ENCODE measurements around the gene RBM44.
"Not testable (repeated sequence)": the region's sequence is repeated elsewhere in the genome, so short reads cannot be mapped to it uniquely, and the experiment has no call there.

RBM44 gene, protein sequence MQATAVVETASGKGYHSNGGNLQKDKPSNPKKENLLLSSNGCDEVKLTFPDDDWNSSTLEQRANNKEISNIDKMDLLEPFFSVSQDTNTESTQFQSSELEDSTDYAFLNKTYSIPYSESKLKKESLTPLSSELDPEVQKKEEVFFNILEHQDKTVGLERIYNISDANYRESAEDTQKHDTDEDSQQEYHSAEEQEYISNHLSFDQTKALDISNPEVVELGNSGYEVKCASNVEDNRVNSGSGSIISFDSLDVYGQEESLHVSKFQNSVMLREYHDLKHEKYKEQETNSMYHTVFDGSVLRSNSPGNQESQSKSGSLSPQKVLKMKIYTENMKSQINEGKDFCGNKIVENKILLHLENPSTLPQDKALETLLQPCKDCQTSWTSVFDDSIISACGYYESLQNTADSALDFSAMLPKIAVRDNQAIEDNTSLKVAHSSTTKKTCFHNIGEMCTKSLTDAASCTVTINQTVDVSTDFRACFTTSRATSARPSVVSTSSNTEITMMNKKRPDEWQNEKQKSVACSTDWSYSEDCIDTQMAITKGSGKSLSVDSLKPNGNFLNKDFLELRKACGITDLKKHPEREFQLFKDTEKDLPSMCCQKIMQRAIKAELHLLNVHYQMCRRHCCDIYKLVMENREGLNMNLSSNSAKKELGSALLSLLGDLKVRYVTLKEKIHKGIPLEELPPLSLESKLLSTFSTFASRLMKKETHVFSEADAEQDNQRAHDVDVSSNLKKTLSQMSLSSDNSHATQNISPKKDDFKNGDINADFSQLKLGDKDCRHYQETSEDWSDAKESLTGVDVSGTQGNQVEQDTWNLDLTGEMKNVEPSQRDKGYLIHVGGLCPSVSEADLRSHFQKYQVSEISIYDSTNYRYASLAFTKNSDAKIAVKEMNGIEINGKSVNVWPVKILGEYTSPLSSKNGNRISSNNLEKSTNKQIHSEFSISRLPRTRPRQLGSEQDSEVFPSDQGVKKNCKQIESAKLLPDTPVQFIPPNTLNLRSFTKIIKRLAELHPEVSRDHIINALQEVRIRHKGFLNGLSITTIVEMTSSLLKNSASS

DNA sequence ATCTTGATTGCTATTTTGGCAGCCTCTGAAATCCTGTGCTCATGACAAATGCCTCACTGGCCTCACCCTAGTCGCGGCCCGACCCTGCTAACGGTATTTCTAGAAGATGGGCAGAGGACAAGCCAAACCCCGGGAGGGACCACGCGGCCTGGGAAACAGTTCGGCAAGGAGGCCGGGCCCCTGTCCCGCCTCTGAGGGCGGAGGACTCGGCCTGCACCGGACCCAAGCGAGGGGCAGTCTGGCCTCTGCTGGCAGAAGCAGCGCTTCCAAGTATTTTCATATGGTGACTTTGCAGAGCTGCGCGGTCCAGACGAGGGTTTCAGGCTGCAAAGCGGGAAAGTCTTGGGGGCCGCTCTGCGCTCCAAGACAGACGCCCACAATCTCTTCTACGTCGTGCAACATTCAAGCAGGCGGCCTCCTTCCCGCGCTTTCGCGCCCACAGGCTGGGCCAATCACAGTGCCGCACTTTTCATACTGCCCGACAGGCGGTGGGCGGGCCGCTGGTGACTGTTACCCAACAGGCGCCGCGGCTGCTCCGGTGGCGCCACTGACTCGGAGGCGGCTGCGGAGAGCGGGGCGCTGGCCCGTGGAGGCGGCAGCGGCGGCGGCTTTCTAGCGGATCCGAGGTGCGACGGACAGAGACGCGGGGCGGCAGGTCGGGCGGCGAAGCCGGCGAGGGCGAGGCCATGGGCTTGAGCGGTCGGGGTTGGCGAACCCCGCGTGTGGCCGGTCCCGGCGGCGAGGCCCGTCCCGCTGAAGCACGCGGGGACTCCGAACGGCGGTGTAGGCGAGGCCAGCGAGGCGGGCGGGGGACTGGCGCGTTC lies at the start of gene RBM44:
Gene RBM44, plus strand, starts transcription at position 544 of the 824 bp plus-strand sequence. CDS start 14,831 bp downstream, outside the sequence.
- no peak for FAIRE-seq

DNA sequence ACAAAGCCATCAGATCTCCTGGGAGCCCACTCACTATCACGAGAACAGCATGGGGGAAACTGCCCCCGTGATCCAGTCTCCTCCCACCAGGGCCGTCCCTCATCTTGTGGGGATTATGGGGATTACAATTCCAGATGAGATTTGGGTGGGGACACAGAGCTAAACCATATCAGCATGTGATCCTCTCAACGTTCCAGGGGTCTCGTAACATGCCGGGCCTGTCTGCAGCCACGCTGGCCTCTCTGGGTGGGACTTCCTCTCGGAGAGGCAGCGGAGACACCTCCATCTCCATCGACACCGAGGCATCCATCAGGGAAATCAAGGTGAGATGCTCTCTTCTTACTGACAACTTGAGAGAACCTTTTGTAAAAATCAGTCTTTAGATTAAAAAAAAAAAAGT lies 49.6 kb upstream of the RBM44 start:
- no peak for FAIRE-seq

DNA sequence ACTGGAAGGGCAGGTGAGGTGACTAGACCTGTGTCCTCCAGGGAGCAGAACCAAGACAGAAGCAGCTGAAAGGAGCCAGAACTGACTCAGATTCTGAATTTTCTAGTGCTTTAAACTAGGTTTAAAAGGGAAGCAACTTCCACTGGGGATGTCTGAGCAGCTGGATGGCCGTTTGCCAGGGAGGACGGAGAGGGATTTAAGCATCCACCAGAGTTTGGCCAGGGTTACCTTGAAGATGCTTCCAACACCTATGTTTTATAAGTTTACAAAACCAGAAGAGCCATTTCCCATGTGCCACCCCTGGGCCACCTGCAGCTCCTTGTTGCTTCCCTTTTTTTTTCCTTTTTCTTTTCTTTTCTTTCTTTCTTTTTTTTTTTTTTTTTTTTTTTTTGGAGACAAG lies 48.6 kb upstream of the RBM44 start:
- no peak for FAIRE-seq

DNA sequence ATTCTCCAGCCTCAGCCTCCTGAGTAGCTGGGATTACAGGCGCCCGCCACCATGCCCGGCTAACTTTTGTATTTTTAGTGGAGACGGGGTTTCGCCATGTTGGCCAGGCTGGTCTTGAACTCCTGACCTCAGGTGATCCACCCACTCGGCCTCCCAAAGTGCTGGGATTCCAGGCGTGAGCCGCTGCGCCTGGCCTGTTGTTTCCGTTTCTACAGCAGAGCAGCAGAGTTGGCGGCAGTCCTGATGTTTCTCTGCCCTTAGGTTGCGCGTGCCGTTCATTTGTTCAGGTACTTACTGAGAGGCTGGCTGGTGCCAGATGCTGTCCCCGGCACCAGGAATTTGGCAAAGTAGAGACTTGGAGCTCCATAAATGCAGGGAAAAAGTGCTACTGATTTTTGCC lies 48.1 kb upstream of the RBM44 start:
- not testable (repeated sequence) for FAIRE-seq

DNA sequence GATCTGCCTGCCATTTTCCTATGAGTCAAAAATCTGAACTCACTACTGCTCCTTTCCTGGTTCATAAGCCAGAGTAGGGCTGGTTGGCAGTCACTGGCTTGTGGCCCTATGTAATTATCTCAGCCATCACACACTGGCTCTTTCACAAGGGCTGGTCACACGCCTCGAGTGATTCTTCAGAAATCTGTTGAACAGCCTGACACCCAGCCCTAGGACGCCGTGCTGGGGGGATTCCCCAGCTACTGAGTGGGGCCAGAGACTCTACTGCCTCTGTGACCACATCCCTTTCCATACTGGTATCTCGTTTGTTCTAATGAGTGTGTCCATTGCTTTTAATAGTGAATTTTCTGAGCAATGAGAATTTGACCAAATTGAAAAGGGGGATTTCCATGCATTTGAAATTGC lies 45.8 kb upstream of the RBM44 start:
- FAIRE-seq = no peak

DNA sequence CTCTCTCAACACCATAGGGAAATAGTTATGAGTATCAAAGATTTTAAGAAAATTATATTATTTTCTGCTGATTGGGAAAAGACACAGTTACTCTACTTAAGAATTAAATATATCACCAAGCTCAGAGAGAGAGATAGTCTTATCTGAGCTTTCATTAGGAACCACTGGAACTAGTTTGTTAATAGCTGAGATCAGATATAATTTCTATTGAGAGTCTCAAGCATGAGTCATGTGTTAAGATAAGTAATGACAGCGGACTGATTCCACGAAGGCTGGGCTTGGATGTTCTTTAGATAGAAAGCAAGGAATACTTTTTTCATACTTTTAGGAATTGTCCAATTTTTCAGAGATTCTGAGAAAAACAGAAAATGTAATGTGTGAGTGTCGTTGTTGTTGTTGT lies 44.4 kb upstream of the RBM44 start:
- FAIRE-seq = no peak

DNA sequence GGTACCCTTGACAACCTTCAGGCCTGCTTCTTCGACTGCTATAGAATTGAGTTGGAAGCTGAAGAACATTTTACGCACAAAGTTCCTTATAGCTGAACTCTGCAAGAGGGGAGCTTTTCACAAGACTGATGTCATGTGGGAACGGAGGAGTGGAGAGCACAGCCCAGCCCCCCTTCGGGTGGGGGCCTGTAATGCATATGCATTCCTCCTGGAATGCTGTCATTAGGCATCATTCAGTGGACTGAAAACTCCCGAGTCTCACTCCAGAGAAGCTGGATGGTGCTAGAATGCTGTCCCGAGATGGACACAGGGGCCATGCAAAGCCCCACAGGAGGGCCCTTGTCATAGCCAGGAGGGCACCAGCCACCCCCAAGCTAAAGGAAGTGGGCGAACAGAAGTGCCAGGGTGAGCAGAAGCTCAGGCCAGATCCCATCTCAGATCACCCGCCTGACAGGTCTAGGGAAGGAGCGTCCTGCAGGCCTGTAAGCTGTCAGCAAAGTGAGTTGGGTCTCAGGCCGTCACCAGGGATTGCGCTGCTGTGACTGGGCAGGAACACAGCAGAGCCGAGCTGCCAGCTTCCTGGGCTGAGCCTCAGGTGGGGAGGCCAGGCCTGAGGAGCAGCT lies 43.8 kb upstream of the RBM44 start:
- no peak for FAIRE-seq

DNA sequence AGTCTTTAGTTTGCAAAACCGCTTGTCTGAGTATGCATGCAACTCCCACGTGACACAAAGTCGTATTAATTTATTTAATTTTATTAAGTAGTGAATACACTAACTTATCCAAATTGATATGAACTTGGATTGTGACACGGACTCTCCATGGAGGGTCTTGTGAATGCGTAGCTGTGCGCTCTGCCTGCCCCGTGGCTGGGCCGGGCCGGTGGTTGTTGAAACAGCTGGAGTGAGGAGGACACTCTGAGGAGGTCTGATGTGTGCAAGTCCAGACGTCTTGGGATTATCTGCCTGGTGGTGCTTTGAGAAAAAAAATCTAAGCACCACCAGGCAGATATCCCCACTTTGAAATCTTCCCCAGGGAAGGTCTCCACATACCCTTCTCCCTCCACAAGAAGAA lies 41.0 kb upstream of the RBM44 start:
- FAIRE-seq = no peak

DNA sequence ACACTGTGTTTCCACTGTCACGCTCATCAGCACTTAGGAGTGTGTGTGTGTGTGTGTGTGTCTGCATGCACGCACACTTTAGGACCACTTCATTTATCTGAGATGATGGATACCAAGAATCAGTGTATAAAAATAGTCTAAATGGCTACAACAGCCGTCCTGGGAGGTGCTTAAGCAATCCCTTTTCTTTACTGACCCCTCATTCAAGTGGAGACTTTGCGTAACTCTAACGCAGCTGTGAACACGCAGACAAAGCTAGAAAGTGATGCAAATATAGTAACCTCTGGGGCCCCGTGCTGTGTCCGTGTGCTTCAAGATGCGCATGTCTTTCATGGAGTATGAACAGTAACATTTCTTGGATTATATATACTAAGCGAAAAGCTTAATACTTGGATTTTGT lies 40.4 kb upstream of the RBM44 start:
- no peak for FAIRE-seq

DNA sequence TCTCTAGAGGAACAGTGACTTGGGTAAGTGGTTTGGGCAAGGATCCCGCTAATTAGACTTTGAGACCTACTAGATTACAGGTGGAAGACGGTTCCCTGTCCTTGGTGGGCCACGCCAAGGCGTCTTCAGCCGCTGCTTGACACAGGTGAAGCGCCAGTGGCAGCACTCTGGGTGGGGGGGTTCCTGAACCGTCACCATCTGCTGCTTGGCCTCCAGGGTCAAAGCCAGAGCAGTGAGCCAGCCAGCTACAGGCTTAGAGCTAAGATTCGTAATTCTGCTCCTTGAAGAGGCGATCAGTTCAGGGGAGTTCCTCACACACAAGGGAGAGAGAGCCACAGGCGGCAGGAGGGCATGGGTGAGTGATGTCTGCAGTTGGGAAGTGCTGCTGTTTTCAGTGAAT lies 39.4 kb upstream of the RBM44 start:
- FAIRE-seq = no peak

DNA sequence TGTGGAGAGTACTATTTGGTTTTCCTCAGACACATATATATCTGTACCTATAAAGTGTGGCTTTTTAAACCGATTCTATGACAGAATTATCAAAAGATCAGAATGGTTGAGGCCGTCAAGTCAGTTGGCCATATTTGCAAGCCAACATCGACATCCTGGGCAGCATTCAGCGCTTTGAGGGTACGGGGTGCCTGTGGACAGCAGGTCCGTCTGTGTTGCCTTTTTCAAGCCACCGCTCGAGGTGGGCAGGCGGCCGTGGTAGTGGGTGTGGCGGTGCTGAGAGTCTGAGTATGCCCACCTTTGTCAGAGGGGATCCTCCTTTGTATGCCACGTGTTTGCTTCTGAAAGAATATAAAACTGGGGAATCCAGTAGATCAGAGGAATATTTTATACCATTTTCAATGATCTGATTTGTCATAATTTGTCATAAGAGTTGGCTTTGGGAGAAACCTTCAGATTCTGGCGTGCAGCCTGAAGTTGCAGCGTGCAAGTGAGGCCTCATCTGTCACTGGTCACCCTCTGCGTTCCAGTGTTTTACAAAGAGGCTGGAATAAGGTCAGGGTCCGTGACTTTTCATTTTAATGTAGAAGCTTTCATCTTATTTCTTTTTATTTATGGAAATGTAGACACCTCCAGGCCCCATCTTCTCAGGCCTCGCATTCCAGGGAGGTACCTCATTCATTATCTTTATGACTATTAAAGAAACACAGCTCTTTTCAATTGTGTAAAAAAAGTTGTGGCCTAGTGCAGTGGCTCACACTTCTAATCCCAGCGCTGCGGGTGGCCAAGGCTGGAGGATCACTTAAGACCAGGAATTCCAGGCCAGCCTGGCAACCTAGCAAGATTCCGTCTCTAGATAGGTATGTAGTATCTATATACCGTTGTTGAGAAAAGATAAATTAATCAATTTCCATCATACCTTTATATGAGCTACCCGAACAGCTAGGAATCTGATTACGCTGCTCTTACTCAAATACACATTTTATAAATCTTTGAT lies 37.8 kb upstream of the RBM44 start:
- FAIRE-seq = no peak

DNA sequence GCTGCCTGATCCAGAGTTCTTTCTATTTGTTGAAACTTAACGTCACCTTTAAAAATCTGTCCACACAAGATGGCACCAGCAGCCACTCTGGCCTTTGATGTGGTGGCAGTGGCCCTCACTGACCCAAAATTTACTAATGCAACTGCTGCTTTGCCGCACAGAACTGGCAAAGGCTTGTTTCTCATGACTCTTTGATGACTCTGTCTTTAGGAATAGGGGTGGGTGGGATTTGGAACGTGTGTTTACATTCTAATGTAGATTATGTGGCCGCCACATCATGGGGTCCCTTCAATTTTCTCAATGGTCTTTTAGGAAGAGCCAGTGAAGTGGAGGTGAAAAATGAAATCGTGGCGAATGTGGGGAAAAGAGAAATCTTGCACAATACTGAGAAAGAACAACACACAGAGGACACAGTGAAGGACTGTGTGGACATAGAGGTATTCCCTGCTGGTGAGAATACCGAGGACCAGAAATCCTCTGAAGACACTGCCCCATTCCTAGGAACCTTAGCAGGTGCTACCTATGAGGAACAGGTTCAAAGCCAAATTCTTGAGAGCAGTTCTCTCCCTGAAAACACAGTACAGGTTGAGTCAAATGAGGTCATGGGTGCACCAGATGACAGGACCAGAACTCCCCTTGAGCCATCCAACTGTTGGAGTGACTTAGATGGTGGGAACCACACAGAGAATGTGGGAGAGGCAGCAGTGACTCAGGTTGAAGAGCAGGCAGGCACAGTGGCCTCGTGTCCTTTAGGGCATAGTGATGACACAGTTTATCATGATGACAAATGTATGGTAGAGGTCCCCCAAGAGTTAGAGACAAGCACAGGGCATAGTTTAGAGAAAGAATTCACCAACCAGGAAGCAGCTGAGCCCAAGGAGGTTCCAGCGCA lies 36.0 kb upstream of the RBM44 start:
- not testable (repeated sequence) for FAIRE-seq

DNA sequence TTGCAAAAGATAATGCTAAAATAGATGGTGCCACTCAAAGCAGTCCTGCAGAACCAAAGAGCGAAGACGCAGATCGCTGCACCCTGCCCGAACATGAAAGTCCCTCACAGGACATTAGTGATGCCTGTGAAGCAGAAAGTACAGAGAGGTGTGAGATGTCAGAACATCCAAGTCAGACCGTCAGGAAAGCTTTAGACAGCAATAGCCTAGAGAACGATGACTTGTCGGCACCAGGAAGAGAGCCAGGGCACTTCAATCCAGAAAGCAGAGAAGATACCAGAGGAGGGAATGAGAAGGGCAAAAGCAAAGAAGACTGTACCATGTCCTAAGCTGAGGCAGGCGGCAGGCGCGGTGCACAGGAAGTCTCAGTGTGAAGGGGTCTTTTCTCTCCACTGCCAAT lies 34.8 kb upstream of the RBM44 start:
- FAIRE-seq = no peak

DNA sequence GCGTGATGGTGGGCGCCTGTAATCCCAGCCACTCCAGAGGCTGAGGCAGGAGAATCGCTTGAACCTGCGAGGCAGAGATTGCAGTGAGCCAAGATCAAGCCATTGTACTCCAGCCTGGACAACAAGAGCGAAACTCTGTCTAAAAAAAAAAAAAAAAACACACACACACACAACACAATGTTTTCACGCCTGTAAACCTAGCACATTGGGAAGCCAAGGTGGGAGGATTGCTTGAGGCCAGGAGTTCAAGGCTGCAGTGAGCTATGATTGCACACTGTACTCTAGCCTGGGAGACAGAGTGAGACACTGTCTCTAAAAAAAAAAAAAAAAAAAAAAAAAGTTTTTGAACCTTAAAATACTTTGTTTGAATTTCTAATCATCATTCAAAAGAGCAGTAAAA lies 33.5 kb upstream of the RBM44 start:
- not testable (repeated sequence) for FAIRE-seq

DNA sequence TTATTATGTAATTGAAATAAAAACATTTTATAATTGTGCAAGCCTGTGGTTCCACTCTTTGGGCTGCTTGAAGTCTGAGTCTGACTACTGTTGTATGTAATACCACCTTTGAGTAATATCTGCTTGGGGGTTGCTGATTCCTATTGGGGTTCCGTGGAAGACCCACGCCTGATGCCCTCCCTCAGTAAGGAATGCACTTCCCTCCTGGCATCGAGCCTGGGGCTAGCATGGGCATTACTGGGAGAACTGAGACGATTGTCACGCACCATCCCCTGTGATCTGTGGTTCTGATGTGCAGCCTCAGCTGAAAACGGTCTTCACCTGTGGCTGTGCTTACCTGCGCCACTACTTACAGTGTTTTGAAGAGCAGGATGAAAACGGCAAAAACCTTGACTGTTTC lies 32.7 kb upstream of the RBM44 start:
- FAIRE-seq = no peak

DNA sequence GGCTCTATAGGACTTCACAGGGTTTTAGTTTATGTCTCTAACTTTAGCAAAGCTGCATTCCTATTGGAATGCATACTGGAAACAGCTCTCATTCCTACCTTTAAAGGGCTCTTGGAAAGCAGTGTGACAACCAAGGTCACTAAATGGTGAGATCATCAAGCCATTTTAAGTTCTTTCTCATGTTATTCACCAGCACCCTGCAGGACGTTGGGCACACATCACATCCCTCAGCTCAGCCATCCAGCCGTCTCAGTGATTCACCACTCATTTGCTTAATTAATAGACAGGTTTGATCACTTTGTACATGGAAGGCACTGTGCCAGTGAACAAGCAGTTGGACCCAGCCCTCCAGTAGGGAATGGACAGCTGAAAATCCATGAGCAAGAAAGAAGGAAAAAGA lies 32.2 kb upstream of the RBM44 start:
- no peak for FAIRE-seq

DNA sequence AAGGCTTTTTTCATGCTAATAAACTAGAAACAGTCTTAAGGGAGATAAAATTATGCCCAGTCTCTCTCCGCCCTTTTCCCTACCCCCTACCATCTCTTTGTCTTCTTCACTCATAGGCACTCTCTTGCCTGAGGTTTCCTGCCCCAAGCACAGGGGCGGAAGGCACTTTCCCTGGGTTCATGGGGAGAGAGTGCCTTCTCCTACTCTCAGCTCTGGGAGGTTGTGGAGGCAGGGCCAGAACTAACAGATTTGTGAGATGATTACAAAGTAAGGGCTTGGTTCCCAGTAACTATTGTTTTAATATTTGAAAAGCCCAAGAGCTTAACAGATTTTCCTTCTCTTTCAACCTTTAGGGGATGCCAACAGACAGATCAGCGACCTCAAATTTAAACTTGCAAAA lies 26.1 kb upstream of the RBM44 start:
- FAIRE-seq = no peak

DNA sequence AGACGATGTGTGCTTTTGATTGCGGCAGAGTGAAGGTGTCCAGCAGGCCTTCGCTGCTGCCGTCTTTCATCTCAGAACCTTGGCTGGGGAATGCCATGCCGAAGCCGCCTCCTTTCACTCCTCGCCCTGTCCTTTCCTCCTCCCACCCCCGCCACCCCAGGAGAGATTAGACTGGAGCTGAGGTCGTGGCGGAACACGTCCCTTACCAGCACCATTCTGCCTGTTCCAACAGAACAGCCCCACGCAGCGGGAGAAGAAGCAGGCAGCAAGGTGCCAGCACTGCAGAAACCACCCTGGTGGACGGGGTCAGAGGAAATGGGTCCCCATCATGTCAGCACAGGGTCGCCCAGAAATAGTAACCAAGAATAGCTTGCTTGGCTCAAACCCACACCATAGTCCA lies 24.8 kb upstream of the RBM44 start:
- no peak for FAIRE-seq

DNA sequence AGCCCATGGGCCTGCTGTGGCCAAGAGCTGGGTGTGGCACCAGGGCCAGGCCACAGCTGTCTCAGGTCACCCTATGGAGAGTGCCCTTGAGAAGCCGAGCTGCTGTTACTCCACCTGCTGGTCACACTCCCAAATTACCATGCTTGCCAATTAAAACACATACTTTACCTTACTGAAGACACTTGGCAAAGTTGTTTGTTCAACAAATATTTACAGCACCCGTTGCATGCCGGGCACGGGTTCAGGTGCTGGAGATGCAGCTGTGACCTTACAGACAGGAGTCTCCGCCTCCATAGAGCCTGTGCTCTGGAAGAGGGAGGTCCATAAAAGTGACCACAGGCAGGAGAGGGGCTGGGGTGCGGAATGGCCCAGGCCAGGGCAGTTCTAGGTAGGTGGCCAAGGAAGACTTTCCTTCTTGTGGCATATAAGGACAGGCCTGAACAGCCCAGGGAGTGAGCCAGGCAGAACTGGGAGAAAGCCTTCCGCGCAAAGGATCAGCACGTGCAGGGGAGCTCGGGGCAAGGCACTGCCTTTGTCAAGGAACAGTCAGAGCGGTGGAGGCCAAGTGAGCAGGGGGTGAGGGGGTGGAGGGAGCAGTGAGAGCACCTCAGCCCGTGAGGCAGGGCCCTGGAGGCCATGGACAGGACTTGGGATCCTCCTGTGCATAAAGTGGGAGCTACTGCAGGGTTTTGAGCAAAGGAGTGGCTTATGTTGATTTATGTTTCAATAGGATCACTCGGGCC lies 23.6 kb upstream of the RBM44 start:
- no peak for FAIRE-seq
